Sigmoid colon (tissue), 7 donors: ENCODE measurements around the gene ZNF280B. TPM values are rescaled to one million over a fixed set of nuclear protein-coding genes. Genes with fewer than 3 reads are reported as not detected.

Source experiments
- DNase-seq: peaks from one replicate; pipeline ENCODE4 v3.0.0-alpha.2; 2019
- H3K27ac ChIP-seq, 4 donors: fragments of 200-600 bp; sonication (generic); one replicate each; pipeline ENCODE4 v1.5.1; 2016 to 2019; ENCODE audit warnings: mild to moderate bottlenecking in 1 of 4
- H3K27me3 ChIP-seq, 3 donors: fragments of 200-600 bp; sonication (generic); one replicate each; pipeline ENCODE4 v1.5.1; 2019; ENCODE audit warnings: mild to moderate bottlenecking in 1 of 3
- H3K36me3 ChIP-seq, 4 donors: fragments of 200-600 bp; sonication (generic); one replicate each; pipeline ENCODE4 v1.5.1; 2016 to 2019
- H3K4me1 ChIP-seq, 4 donors: fragments of 200-600 bp; sonication (generic); one replicate each; pipeline ENCODE4 v1.5.1; 2017 to 2019
- H3K4me3 ChIP-seq, 4 donors: fragments of 200-600 bp; sonication (generic); one replicate each; pipeline ENCODE4 v1.5.1; 2017 to 2019; ENCODE audit warnings: mild to moderate bottlenecking in 2 of 4, moderate library complexity in 1 of 4
- H3K9me3 ChIP-seq, 4 donors: fragments of 200-600 bp in 3 of 4; sonication (generic) in 3 of 4; one replicate each; pipeline versions ENCODE4 v1.5.1 to v1.6.1; 2013 to 2019
- CTCF ChIP-seq, 4 experiments: fragments of 450-650 bp in 3 of 4; fragments of 200-600 bp in 1 of 4; IDR thresholded peaks; one replicate each; pipeline ENCODE4 v1.5.1; 2016 to 2019; ENCODE audit warnings: antibody characterized with exemption in 4 of 4, mild to moderate bottlenecking in 3 of 4, moderate library complexity in 2 of 4
- EP300 ChIP-seq, 4 donors: sonication (generic); formaldehyde crosslinking; IDR thresholded peaks; one replicate each; pipeline ENCODE4 v1.6.1; 2017; ENCODE audit warnings: antibody characterized with exemption in 4 of 4
- POLR2A ChIP-seq, 2 donors: fragments of 450-650 bp; IDR thresholded peaks; one replicate each; pipeline ENCODE4 v1.6.1; 2016; ENCODE audit warnings: antibody characterized with exemption in 2 of 2, mild to moderate bottlenecking in 2 of 2, moderate library complexity in 2 of 2
- POLR2AphosphoS5 ChIP-seq, 4 donors: sonication (generic); formaldehyde crosslinking; IDR thresholded peaks; one replicate each; pipeline ENCODE4 v1.6.1; 2017; ENCODE audit warnings: antibody characterized with exemption in 4 of 4
- WGBS, 2 donors: extraction: QIAGEN DNeasy Blood & Tissue Kit; methylation state at CpG; one replicate each; pipeline ENCODE4 v1.1.7; 2013; 5-methylcytosine and 5-hydroxymethylcytosine counted together
- intact Hi-C: fragments of 100-400 bp; cut with DNase I; formaldehyde crosslinking; loops from one replicate; pipeline ENCODE4 v1.15.1; 2023
- polyA plus RNA-seq, 3 donors: library from polyadenylated mRNA; stranded (reverse); fragments of 200-250 nt; gene quantifications; one replicate each; pipeline ENCODE4 v1.2.3, GENCODE V29; 2013
- total RNA-seq, 4 donors: library from RNA; depleted of rRNA; stranded (reverse); fragments of >200 nt; gene quantifications; one replicate each; pipeline ENCODE4 v1.1.0, GENCODE V29; 2016
- donor health status: healthy with polysubstance abuse.
- donor health status: Bipolar disorder and iron deficiency.
- donor health status: healthy.

ZNF280B gene
- total and polyA plus RNA-seq, 7 donors: under 0.01 to 1.1 (median 0.41) TPM

- no peak overlapping the region for H3K27ac ChIP-seq
- no peaks in the 10 kb centered on the region for H3K4me1 ChIP-seq
- peaks cover 0 to 3% (median 0%) of the 10 kb centered on the region in 3 donors for H3K27me3 ChIP-seq
- no peaks in the 10 kb centered on the region for H3K9me3 ChIP-seq
- H3K4me3 ChIP-seq: no peak overlapping the region
- intact Hi-C loops: no loop called here
- WGBS, 2 donors: 71 to 87% methylated on average over 6 of the region's 6 CpGs
- no peak for DNase-seq
- H3K36me3 ChIP-seq: no peaks in the 10 kb centered on the region
- no peak for TF ChIP-seq CTCF (IDR thresholded peaks at IDR 0.05)
- no peak for TF ChIP-seq POLR2AphosphoS5 (IDR thresholded peaks at IDR 0.05)
- TF ChIP-seq EP300 (IDR thresholded peaks at IDR 0.05): no peak
- no peak for TF ChIP-seq POLR2A (IDR thresholded peaks at IDR 0.05)
Measured at GRCh38 chr22:22523494-22523893, 15.0 kb upstream of the ZNF280B start.

GRCh38 chr22:22521631-22522030, 13.1 kb upstream of the ZNF280B start:
- no peaks in the 10 kb centered on the region for H3K9me3 ChIP-seq
- H3K36me3 ChIP-seq: no peaks in the 10 kb centered on the region
- TF ChIP-seq POLR2A (IDR thresholded peaks at IDR 0.05) (no peak), POLR2AphosphoS5 (IDR thresholded peaks at IDR 0.05) (no peak), EP300 (IDR thresholded peaks at IDR 0.05) (no peak), CTCF (IDR thresholded peaks at IDR 0.05) (no peak)
- DNase-seq: no peak
- no peak overlapping the region for H3K27ac ChIP-seq
- H3K4me3 ChIP-seq: no peak overlapping the region
- H3K27me3 ChIP-seq: peaks cover 0 to 5% (median 0%) of the 10 kb centered on the region in 3 donors
- H3K4me1 ChIP-seq: no peaks in the 10 kb centered on the region
- intact Hi-C loops: no loop called here
- WGBS, 2 donors: 50 to 77% methylated on average over 8 of the region's 8 CpGs

- H3K27ac ChIP-seq: no peak overlapping the region
- no peaks in the 10 kb centered on the region for H3K9me3 ChIP-seq
- intact Hi-C loops: no loop called here
- H3K36me3 ChIP-seq: no peaks in the 10 kb centered on the region
- no peak for DNase-seq
- TF ChIP-seq CTCF (IDR thresholded peaks at IDR 0.05) (no peak), POLR2A (IDR thresholded peaks at IDR 0.05) (no peak), EP300 (IDR thresholded peaks at IDR 0.05) (no peak), POLR2AphosphoS5 (IDR thresholded peaks at IDR 0.05) (no peak)
- peaks cover 0 to 12% (median 0%) of the 10 kb centered on the region in 3 donors for H3K27me3 ChIP-seq
- WGBS, 2 donors: 73 to 86% methylated on average over 12 of the region's 12 CpGs
- no peak overlapping the region for H3K4me3 ChIP-seq
- H3K4me1 ChIP-seq: no peaks in the 10 kb centered on the region
Measured at GRCh38 chr22:22520667-22521602, 12.4 kb upstream of the ZNF280B start.

GRCh38 chr22:22520020-22520656, 11.6 kb upstream of the ZNF280B start, which contains the start of gene ZNF280A:
Gene ZNF280A, minus strand, starts transcription at chr22:22520270. Its CDS starts 4,640 bp downstream, at chr22:22515630.
- intact Hi-C loops: no loop called here
- 69 to 79% methylated on average over 12 of the region's 12 CpGs for WGBS, 2 donors
- no peak within 1 kb of the TSS for H3K4me3 ChIP-seq

More at GRCh38 chr22:22520020-22520656, 11.6 kb upstream of the ZNF280B start, which contains the start of gene ZNF280A:
- Histone ChIP-seq H3K9me3 (no peaks in the 10 kb centered on the region), H3K27ac (no peak within 1 kb of the TSS), H3K27me3 (peaks cover 0 to 15% (median 0%) of the 10 kb centered on the region in 3 donors), H3K36me3 (no peaks in the 10 kb centered on the region), H3K4me1 (no peaks in the 10 kb centered on the region)
- no peak for DNase-seq
- TF ChIP-seq EP300 (IDR thresholded peaks at IDR 0.05): no peak
- TF ChIP-seq POLR2A (IDR thresholded peaks at IDR 0.05): no peak
- no peak for TF ChIP-seq CTCF (IDR thresholded peaks at IDR 0.05)
- TF ChIP-seq POLR2AphosphoS5 (IDR thresholded peaks at IDR 0.05): no peak
